Endodermal cell (in vitro differentiated cells): ENCODE data around the gene SCFD2. TPM values are rescaled to one million over a fixed set of nuclear protein-coding genes. Genes with fewer than 3 reads are reported as not detected.

Experiments used
- DNase-seq: peaks from one replicate; pipeline ENCODE4 v3.0.0-alpha.2; 2017
- H3K27ac ChIP-seq: 2 replicates; pipeline ENCODE4 v1.5.1; 2013; ENCODE audit warnings: mild to moderate bottlenecking, low read depth, low read length, moderate library complexity
- H3K27me3 ChIP-seq: 2 replicates; pipeline ENCODE4 v1.6.1; 2013; ENCODE audit warnings: mild to moderate bottlenecking, low read length, moderate library complexity; ENCODE audit not compliant: insufficient read depth, control insufficient read depth, poor library complexity, severe bottlenecking
- H3K36me3 ChIP-seq: 2 replicates; pipeline ENCODE4 v1.7.0; 2013; ENCODE audit warnings: mild to moderate bottlenecking, low read length, moderate library complexity; ENCODE audit not compliant: control insufficient read depth, insufficient read depth
- H3K4me1 ChIP-seq: one replicate; pipeline ENCODE4 v1.7.0; 2013; ENCODE audit warnings: low read length; ENCODE audit not compliant: control insufficient read depth, insufficient read depth
- H3K4me3 ChIP-seq: 2 replicates; pipeline ENCODE4 v1.5.1; 2013; ENCODE audit warnings: mild to moderate bottlenecking, low read length, moderate library complexity
- H3K9ac ChIP-seq: 2 replicates; pipeline ENCODE4 v1.6.1; 2013; ENCODE audit warnings: mild to moderate bottlenecking, low read length, moderate library complexity; ENCODE audit not compliant: poor library complexity, severe bottlenecking; ENCODE audit errors: extremely low read depth
- H3K9me3 ChIP-seq: 2 replicates; pipeline ENCODE4 v1.6.1; 2013; ENCODE audit warnings: mild to moderate bottlenecking, low read length, moderate library complexity; ENCODE audit not compliant: control insufficient read depth
- H3K27ac Mint-ChIP-seq: 2 replicates; pipeline ENCODE4 v1.8.0; 2020; ENCODE audit warnings: mixed read lengths
- H3K27me3 Mint-ChIP-seq: 2 replicates; pipeline ENCODE4 v1.8.0; 2021; ENCODE audit warnings: mild to moderate bottlenecking, mixed read lengths; ENCODE audit not compliant: insufficient read depth
- H3K36me3 Mint-ChIP-seq: 2 replicates; pipeline ENCODE4 v1.8.0; 2020; ENCODE audit warnings: low read depth, mixed read lengths
- H3K4me1 Mint-ChIP-seq: 2 replicates; pipeline ENCODE4 v1.8.0; 2020; ENCODE audit warnings: mixed read lengths
- H3K4me3 Mint-ChIP-seq: 2 replicates; pipeline ENCODE4 v1.8.0; 2020; ENCODE audit warnings: mild to moderate bottlenecking, moderate library complexity, mixed read lengths
- H3K9me3 Mint-ChIP-seq: 2 replicates; pipeline ENCODE4 v1.8.0; 2020; ENCODE audit warnings: mild to moderate bottlenecking, mixed read lengths
- CTCF ChIP-seq: fragments of 200-600 bp; sonication (generic); conservative IDR thresholded peaks from 2 replicates; pipeline ENCODE4 v1.5.0; 2021; ENCODE audit warnings: antibody characterized with exemption, mild to moderate bottlenecking
- WGBS, 2 experiments: methylation state at CpG; one replicate each; pipeline versions ENCODE4 v1.1.5 to v1.1.7; 2013; ENCODE audit warnings: missing lambda C conversion rate in 2 of 2, mixed read lengths in 1 of 2; ENCODE audit not compliant: insufficient coverage in 1 of 2, insufficient read length in 1 of 2; 5-methylcytosine and 5-hydroxymethylcytosine counted together
- total RNA-seq, 2 donors: library from RNA; stranded (reverse); fragmentation: NEBNext Ultra II Directional in 1 of 2; extraction: Animal tissue kit (Norgen Biotek cat#: 25700) in 1 of 2; gene quantifications; 2 replicates in 1 of 2; 3 replicates in 1 of 2; pipeline ENCODE4 v1.2.1, GENCODE V29; 2021

The SCFD2 gene
- total RNA-seq, 2 donors from 2014 or later: 5.7 to 6.5 TPM

GRCh38 chr4:52833941-52834525 is 531.8 kb downstream of the SCFD2 start:
- Mint-ChIP-seq H3K4me1 (peaks cover 36% of the 10 kb centered on the region), H3K9me3 (no peaks in the 10 kb centered on the region), H3K36me3 (no peaks in the 10 kb centered on the region), H3K27me3 (peaks cover 7% of the 10 kb centered on the region), H3K27ac (peak overlapping the region; percentile 76), H3K4me3 (no peak overlapping the region)
- no peaks in the 10 kb centered on the region for H3K27me3 ChIP-seq
- TF ChIP-seq CTCF: no peak
- no peak overlapping the region for H3K9ac ChIP-seq
- H3K4me3 ChIP-seq: no peak overlapping the region
- H3K36me3 ChIP-seq: no peaks in the 10 kb centered on the region
- DNase-seq: peak; percentile 62
- no peak overlapping the region for H3K27ac ChIP-seq
- H3K4me1 ChIP-seq: peaks cover 27% of the 10 kb centered on the region
- 62 to 71% methylated on average over 3 of the region's 3 CpGs for WGBS, 2 experiments
- H3K9me3 ChIP-seq: no peaks in the 10 kb centered on the region

DNA sequence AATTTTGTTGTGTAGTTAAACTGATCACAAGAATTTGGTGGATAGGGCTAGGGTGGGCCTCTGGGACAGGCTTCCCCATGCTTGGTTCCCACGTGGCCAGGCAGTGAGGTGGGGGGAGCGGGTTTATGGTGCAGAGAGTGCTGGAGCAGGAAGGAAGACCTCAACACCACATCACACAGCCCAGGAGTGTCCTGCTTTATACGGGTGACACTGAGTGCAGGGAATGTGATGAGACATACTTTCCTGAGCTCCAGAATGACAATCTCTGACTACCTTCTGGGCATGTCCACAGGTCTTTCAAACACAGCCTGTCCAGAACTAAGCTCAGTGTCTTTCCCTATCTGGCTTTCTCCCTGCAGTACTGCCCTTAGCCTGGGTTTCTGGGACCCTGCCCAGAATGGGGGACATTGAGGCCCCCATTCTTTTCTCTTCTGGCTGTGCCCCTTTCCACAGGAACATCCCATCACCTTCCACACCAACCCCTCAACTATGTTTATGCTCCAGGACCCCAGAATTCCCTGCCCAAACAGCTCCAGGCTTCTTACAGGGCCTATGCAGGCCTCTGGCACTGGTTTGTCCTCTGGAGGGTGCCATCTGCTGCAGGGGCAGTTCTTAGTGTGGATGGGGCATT is 540.3 kb downstream of the SCFD2 start:
- H3K4me3 ChIP-seq: no peak overlapping the region
- Mint-ChIP-seq H3K4me1 (peaks cover 9% of the 10 kb centered on the region), H3K36me3 (no peaks in the 10 kb centered on the region), H3K27ac (no peak overlapping the region), H3K4me3 (no peak overlapping the region), H3K9me3 (peaks cover 2% of the 10 kb centered on the region), H3K27me3 (peaks cover 4% of the 10 kb centered on the region)
- TF ChIP-seq CTCF: no peak
- peaks cover 10% of the 10 kb centered on the region for H3K4me1 ChIP-seq
- H3K27me3 ChIP-seq: no peaks in the 10 kb centered on the region
- H3K9me3 ChIP-seq: no peaks in the 10 kb centered on the region
- 74% methylated on average over 3 of the region's 3 CpGs; no CpG with 5 or more reads in 1 of the 2 experiments for WGBS, 2 experiments
- DNase-seq: no peak
- no peak overlapping the region for H3K27ac ChIP-seq
- no peak overlapping the region for H3K9ac ChIP-seq
- no peaks in the 10 kb centered on the region for H3K36me3 ChIP-seq

- Mint-ChIP-seq H3K4me3 (no peak overlapping the region), H3K4me1 (peaks cover 9% of the 10 kb centered on the region), H3K27me3 (peaks cover 3% of the 10 kb centered on the region), H3K9me3 (peaks cover 2% of the 10 kb centered on the region), H3K36me3 (no peaks in the 10 kb centered on the region), H3K27ac (no peak overlapping the region)
- peak overlapping the region; percentile 49 for H3K27ac ChIP-seq
- no peaks in the 10 kb centered on the region for H3K9me3 ChIP-seq
- WGBS, 2 experiments: 70 to 84% methylated on average over 5 to 12 of the region's 12 CpGs
- no peaks in the 10 kb centered on the region for H3K36me3 ChIP-seq
- H3K9ac ChIP-seq: no peak overlapping the region
- no peak for DNase-seq
- peaks cover 10% of the 10 kb centered on the region for H3K4me1 ChIP-seq
- no peak overlapping the region for H3K4me3 ChIP-seq
- TF ChIP-seq CTCF: no peak
- no peaks in the 10 kb centered on the region for H3K27me3 ChIP-seq
These were observed 541.0 kb downstream of the SCFD2 start for GRCh38 chr4:52824603-52825459.
